ENCODE data around the gene RAB29.
"Not testable (repeated sequence)": the region's sequence is repeated elsewhere in the genome, so short reads cannot be mapped to it uniquely, and the experiment has no call there.

The RAB29 gene, protein sequence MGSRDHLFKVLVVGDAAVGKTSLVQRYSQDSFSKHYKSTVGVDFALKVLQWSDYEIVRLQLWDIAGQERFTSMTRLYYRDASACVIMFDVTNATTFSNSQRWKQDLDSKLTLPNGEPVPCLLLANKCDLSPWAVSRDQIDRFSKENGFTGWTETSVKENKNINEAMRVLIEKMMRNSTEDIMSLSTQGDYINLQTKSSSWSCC

GRCh38 chr1:205775015-205775716, at the start of gene RAB29:
Gene RAB29 (minus strand): TSS chr1:205775482. CDS start chr1:205774956, 526 bp downstream.
- peak; percentile 92 for DNase-seq

- no peak for DNase-seq
Observed at GRCh38 chr1:205824180-205824579, 48.9 kb upstream of the RAB29 start.

DNA sequence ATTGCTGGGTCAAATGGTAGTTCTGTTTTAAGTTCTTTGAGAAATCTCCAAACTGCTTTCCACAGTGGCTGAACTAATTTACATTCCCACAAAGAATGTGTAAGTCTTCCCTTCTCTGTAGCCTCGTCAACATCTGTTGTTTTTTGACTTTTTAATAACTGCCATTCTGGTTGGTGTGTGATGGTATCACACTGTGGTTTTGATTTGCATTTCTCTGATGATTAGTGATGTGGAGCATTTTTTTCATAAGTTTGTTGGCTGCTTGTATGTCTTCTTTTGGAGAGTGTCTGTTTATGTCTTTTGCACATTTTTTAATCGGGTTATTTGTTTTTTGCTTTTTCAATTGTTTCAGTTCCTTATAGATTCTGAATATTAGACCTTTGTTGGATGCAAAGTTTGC, 48.0 kb upstream of the RAB29 start:
- DNase-seq, result not testable (repeated sequence)

GRCh38 chr1:205822397-205822796, 47.1 kb upstream of the RAB29 start:
- DNase-seq, result no peak

- no peak for DNase-seq
Observed at GRCh38 chr1:205817988-205818387, 42.7 kb upstream of the RAB29 start.

DNA sequence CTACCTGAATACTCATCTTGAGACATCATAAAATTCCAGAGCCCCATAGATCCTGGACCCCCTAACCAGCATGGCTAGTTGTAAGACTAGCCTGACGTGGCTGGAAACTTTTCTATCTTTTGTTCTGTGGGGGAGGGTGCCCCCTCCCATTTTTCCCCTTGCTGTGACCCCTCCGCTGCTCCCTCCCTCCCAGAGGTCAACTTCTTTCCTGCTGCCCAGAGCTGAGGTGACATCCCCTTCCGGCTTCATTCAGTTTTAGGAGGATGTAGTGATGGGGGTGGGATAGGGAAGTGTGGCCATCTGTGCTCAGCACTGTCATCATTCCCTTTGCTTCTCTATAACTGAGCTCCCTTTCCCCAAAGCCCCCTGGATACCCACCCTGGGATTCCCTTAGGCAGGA, 42.1 kb upstream of the RAB29 start:
- DNase-seq, result no peak

DNA sequence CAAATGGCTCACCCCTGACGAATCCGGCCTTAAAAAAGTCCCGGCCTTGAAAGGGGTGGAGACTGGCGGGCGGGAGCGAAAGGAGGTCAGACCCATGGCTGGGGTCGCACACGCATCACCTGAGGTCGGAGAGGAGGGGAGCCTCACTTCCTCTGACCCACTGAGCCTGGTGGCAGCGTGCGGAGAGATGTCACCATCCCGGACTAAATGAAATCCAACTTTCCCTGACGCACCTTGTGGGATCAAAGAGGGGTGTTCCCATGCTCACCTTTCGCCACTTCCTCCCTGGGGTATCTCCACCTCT, 38.4 kb upstream of the RAB29 start:
- DNase-seq, result peak; percentile 53

GRCh38 chr1:205812878-205813754, 37.8 kb upstream of the RAB29 start, which contains the start of gene SLC41A1:
Gene SLC41A1 (minus strand): TSS chr1:205813198. CDS start chr1:205810441, 2,757 bp downstream.
- peak; percentile 97 for DNase-seq

- DNase-seq, result no peak
Observed at GRCh38 chr1:205812271-205812877, 37.1 kb upstream of the RAB29 start.

DNA sequence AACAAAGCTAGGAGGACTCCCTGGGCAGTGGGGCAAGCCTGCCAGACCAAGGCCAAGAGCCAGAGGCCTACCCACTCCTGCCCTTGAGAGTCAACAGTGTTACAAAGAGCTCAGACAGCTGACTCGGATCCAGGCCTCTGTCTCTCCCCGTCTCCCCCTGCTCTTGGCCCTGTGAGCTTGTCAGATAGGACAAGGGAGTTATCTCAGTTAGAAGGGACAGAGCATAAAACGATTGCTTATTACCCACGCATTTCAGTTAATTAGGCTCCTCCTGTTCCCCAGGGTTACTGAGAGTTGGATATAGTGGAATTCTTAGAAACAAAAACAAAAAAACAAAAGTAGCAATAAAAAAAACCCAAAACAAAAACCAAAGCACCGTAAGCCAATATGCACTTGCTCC, 36.4 kb upstream of the RAB29 start:
- DNase-seq, result no peak

DNA sequence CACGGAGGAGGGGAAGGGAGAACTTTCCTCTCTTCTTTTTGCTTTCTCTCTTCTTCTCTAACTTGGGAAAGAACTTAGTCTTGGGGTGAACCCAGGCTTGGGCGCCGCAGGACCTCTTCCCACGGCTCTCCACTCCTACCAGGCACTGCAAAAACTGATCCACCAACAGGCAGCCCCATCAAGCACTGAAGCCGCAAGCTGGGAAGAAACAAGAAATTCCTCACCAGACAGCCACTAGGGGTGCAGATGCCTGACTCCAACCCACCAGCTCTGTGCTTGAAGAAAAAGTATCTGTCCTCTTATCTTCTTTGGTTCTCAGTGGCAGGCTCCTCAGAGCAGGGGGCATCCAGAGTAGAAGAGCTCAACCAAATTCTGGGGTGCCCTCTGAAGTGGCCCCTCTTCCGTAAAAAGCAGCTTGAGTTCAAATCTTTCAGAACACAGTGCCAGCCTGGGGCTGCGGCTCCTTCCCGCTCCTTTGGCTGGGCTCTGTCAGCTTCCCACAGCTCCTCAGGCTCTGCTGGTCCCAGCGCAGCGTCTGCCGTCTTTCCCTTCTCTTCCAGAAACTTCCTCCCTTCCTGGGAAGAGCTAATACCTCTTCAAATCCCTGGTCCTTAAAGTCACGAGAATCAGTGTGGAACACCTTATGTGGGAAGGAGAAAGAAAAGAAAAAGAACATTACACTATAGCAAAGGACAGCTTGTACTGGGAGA, 35.3 kb upstream of the RAB29 start:
- DNase-seq, result peak; percentile 20

DNA sequence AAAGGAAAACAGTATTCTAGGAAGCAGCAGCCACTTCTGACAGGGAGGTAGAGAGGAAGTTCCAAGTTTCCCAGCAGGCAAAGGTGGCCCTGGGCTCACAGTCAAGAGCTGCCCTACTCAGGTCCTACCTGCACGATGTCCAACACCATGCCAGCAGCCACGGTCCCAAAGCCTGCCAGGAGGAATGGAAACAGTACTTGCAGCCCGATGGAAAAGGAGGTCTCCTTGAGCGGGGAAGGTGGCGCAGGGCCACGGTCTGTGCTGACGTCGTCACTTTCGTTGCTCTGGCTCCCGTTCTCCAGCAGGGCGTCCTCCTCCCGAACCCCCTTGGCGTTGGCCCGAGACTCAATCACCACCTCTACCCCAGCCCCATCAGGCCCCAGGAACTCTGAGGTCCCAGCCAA, 34.7 kb upstream of the RAB29 start:
- DNase-seq, result no peak

GRCh38 chr1:205809469-205809868, 34.2 kb upstream of the RAB29 start:
- no peak for DNase-seq

DNA sequence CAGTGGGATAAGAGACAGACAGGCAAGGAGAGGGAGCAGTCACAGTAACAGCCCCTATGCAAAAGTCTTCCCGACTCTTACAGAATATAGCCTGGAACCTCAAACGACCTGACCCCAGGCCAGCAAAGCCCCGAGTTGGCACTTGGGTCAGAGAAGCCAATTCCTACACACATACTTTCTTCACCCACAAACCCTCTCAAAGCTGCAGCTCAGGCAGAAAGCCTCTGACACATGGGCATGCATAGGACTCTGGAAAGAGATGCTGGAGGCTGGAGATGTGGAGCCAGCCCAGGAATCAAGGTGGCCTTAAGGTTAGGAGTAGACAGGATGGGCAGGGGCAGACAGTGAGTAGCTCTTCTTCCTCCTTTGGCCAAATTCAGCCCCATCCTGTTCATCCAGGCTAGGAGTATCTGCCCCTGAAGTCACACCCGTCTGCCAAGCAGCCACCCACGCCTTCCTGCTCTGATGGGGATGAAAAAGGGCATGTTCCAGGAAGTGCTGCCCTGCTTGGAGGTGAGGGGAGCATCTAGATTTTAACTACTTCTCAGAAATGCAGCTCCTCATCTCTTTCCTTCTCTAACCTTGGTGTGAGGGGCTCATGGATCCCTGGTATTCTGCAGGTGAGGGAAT, 29.9 kb upstream of the RAB29 start:
- no peak for DNase-seq

- no peak for DNase-seq
Observed at GRCh38 chr1:205804605-205805004, 29.3 kb upstream of the RAB29 start.

DNA sequence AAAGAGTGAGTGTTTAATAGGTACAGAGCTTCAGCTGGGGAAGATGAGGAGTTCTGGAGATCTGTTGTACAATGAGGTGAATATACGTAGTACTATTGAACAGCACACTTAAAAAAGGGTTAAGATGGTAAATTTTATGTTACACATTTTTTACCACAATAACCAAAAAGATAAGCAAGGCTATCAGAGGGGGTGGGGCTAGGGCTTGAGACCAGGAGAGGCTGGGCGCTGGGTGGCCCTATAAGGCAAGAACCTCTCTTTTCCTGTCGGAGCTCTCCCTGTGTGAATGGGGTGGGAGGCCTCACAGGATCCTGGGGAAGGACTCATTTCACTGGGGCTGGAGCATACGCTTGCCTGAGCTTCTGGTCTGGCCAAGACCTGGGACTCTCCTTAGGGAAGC, 28.7 kb upstream of the RAB29 start:
- no peak for DNase-seq

GRCh38 chr1:205802060-205802459, 26.8 kb upstream of the RAB29 start:
- no peak for DNase-seq

DNA sequence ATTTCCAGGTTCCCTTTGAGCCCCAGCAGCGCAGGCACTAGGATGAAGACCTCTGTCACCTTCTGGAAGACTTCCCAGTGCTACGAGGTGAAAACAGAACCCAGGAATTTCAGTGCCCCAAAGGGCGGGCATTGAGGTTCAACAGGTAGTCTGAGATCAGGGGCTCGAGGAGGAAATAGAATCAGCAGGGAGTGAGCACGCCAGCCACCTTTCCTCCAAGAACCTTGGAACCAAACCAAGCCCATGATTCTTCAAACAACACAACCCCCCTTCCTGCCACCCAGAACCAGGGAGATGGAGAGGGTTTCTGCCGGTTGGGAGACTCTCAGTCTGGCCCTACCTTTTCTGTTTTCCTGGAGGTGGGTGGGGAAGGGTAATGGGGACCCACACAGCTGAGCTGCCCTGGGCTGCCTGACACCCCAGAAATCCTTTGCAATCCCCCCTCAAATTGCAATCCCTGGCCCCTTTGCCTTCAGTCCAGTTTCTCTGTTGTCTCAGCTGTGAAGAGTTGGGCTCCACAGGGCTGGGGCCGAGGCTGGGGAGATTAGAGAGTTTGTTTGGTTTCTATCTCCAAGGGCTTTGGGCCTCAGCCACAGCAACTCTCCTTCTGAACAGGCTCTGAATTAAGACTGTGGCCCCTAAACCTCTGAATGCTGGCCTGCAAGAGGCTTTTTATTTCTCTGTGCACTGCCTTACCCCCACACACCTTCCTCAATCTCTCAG, 25.9 kb upstream of the RAB29 start:
- no peak for DNase-seq

DNA sequence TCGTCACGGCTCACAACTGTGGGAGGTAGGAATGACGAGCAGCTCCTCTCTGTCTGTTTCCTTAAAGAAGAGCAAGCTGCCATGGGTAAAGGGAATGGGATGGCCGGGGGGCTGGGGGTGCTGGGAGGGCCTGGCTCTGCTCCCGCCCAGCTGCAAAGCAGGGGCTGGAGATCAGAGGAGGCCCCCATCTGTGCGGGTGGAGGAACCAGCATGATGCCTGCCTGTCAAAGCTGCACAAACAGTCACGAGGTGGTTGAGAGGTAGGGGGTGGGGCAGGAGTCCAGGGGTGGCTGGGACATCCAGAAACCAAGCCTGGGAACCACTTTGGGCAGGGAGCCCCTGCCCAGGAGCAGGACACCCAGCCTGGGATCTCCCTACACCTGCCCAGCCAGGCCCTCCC, 25.1 kb upstream of the RAB29 start:
- no peak for DNase-seq

DNA sequence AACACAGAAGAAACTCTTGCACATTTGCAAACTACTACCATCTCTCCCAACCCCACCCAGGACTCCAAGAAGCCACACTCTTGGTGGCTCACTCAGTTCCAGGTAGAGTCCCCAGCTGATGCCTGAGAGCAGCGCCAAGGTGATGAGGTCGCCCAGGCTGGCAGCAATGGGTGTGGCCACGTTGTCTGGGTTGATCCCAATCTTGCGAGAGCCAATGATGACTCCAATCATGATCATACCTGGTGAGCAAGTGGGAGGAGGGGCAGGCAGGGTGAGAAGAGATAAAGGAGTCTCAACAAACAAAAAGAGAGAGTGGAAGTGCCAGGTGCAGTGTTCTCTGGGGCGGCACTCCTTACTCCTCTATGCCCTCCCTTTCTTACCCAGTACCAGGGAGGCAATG, 23.3 kb upstream of the RAB29 start:
- DNase-seq, result no peak

DNA sequence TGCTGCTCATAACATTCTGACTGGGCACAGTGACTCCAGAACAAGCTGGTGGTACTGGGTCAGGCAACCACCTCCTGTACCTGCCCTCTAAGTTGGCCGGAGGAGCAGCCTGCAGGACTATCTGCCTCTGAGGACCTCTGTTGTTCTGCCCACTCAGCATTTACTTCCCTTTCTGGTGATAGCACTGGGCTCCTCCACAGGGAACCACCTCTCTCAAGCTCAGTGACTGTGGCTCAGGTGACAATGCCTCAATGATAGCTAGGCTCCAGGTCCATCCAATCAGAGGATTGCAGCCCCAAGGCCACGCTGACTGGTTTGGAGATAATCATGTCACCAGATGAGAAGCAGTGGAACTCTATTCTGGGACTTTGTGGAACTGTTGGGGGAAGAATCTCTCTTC, 21.9 kb upstream of the RAB29 start:
- no peak for DNase-seq
